ENCODE measurements around the gene AP4S1. TPM values are rescaled to one million over a fixed set of nuclear protein-coding genes. Genes with fewer than 3 reads are reported as not detected.

The AP4S1 gene
- total RNA-seq, 4 donors from 2014 or later: 2.0 to 5.7 (median 4.2) TPM

- intact Hi-C loops (cut with DNase I): no loop called here
- no peak for TF ChIP-seq POLR2A (IDR thresholded peaks at IDR 0.05)
- TF ChIP-seq, protein P1, sequence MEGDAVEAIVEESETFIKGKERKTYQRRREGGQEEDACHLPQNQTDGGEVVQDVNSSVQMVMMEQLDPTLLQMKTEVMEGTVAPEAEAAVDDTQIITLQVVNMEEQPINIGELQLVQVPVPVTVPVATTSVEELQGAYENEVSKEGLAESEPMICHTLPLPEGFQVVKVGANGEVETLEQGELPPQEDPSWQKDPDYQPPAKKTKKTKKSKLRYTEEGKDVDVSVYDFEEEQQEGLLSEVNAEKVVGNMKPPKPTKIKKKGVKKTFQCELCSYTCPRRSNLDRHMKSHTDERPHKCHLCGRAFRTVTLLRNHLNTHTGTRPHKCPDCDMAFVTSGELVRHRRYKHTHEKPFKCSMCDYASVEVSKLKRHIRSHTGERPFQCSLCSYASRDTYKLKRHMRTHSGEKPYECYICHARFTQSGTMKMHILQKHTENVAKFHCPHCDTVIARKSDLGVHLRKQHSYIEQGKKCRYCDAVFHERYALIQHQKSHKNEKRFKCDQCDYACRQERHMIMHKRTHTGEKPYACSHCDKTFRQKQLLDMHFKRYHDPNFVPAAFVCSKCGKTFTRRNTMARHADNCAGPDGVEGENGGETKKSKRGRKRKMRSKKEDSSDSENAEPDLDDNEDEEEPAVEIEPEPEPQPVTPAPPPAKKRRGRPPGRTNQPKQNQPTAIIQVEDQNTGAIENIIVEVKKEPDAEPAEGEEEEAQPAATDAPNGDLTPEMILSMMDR (IDR thresholded peaks at IDR 0.05): no peak
- Histone ChIP-seq H3K4me1 (no peaks in the 10 kb centered on the region), H3K9me3 (no peaks in the 10 kb centered on the region), H3K36me3 (peaks cover 20 to 100% (median 25%) of the 10 kb centered on the region in 3 donors), H3K27ac (no peak overlapping the region), H3K27me3 (no peaks in the 10 kb centered on the region), H3K4me3 (no peak overlapping the region)
- 89 to 95% methylated on average over 6 of the region's 6 CpGs for WGBS, 2 donors
- no peak for DNase-seq
Measured at GRCh38 chr14:31125231-31125630, 99.8 kb downstream of the AP4S1 start.

DNA sequence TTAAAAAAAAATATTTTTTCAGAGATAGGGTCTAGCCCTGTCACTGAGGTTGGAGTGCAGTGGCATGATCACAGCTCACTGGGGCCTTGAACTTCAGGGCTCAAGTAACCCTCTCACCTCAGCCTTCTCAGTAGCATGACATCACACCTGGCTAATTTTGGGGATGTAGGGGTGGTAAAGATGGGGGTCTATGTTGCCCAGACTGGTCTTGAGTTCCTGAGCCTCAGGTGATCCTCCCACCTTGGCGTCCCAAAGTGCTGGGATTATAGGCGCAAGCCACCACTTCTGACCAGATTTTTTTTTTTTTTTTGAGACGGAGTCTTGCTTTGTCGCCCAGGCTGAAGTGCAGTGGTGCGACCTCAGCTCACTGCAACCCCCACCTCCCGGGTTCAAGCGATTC lies 101.2 kb downstream of the AP4S1 start:
- TF ChIP-seq POLR2A (IDR thresholded peaks at IDR 0.05): no peak
- TF ChIP-seq, protein P1 (IDR thresholded peaks at IDR 0.05): no peak
- WGBS, 2 donors: 93 to 98% methylated on average over 6 to 7 of the region's 7 CpGs
- DNase-seq: no peak
- no peak overlapping the region for H3K4me3 ChIP-seq
- no peaks in the 10 kb centered on the region for H3K27me3 ChIP-seq
- intact Hi-C loops (cut with DNase I): no loop called here
- H3K9me3 ChIP-seq: no peaks in the 10 kb centered on the region
- no peak overlapping the region for H3K27ac ChIP-seq
- H3K36me3 ChIP-seq: peaks cover 7 to 100% (median 15%) of the 10 kb centered on the region in 3 donors
- H3K4me1 ChIP-seq: no peaks in the 10 kb centered on the region

GRCh38 chr14:31127690-31128089 lies 102.2 kb downstream of the AP4S1 start:
- peaks cover 0 to 100% (median 6%) of the 10 kb centered on the region in 3 donors for H3K36me3 ChIP-seq
- H3K27me3 ChIP-seq: no peaks in the 10 kb centered on the region
- H3K4me3 ChIP-seq: no peak overlapping the region
- intact Hi-C loops (cut with DNase I): no loop called here
- no peaks in the 10 kb centered on the region for H3K4me1 ChIP-seq
- DNase-seq: no peak
- TF ChIP-seq POLR2A (IDR thresholded peaks at IDR 0.05): no peak
- TF ChIP-seq, protein P1 (IDR thresholded peaks at IDR 0.05): no peak
- H3K9me3 ChIP-seq: no peaks in the 10 kb centered on the region
- H3K27ac ChIP-seq: no peak overlapping the region

- no peak for DNase-seq
- no peak overlapping the region for H3K27ac ChIP-seq
- intact Hi-C loops (cut with DNase I): no loop called here
Measured at GRCh38 chr14:31128601-31129526, 103.4 kb downstream of the AP4S1 start.

DNA sequence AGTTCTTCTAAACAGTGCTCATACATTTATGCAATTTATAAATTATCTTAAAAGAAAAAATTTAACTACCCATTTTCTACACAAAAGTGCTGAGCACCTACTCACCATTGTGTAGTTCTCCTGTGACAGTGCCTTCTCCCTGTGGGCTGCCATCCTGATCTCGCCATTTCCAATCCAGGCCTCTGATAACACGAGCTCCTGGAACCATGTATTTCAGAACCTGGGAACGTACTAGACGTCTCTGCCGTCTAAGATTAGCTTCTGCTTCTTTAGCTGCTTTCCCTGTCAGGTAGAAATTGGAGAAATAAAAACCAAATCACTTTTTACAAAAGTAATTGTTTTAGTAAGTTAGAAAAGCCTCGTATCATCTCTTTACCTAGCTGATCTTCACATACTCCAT lies 107.7 kb downstream of the AP4S1 start:
- Histone ChIP-seq H3K4me3 (no peak overlapping the region), H3K27ac (no peak overlapping the region), H3K27me3 (no peaks in the 10 kb centered on the region), H3K9me3 (no peaks in the 10 kb centered on the region), H3K4me1 (no peaks in the 10 kb centered on the region), H3K36me3 (peaks cover 5 to 100% (median 27%) of the 10 kb centered on the region in 3 donors)
- no peak for TF ChIP-seq POLR2A (IDR thresholded peaks at IDR 0.05)
- TF ChIP-seq, protein P1 (IDR thresholded peaks at IDR 0.05): no peak
- WGBS, 2 donors: 92% methylated on average over 6 of the region's 6 CpGs
- intact Hi-C loops (cut with DNase I): no loop called here
- no peak for DNase-seq

More at GRCh38 chr14:31128601-31129526, 103.4 kb downstream of the AP4S1 start:
- Histone ChIP-seq H3K27me3 (no peaks in the 10 kb centered on the region), H3K4me3 (no peak overlapping the region), H3K36me3 (peaks cover 0 to 100% (median 12%) of the 10 kb centered on the region in 3 donors), H3K4me1 (no peaks in the 10 kb centered on the region), H3K9me3 (no peaks in the 10 kb centered on the region)
- no peak for TF ChIP-seq POLR2A (IDR thresholded peaks at IDR 0.05)
- WGBS, 2 donors: 85 to 89% methylated on average over 18 of the region's 18 CpGs
